ENCODE data around the gene CFAP53.
A peak's percentile ranks its signal among the peaks of the same experiment; 100 is the strongest.

Gene CFAP53

DNA sequence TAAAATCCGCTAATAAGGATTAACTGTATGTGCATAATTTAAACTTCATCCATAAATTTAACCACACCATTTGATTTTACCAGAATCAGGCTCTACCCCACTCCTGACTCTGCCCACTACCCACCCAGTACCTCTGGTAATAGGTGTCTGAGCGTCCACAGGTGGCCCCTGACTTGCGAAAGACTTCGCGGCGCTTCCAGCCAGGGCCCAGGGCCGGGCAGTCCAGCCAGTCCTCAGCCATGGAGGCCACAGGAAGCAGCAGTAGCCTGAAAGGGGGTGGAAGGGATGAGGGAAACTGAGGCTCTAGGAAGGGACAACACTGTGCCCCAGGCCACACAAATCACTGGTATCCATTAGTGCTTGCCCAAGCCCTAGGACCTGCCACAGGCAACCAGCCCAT, 13.5 kb upstream of the CFAP53 start:
- Histone ChIP-seq H3K4me1 (peaks cover 30 to 46% (median 35%) of the 10 kb centered on the region in 10 experiments), H3K9ac (peak overlapping the region; percentile 90 to 96 (median 93); a peak in 21 of 22 replicates), H3K27ac (peak overlapping the region in 10 of 11 experiments; percentile 85 to 94 (median 90); a peak in 12 of 22 replicates), H3K4me2 (peak overlapping the region; percentile 87 to 100 (median 97)), H4K20me1 (peaks cover 4 to 40% (median 19%) of the 10 kb centered on the region in 11 experiments; a peak in 16 of 22 replicates), H3K4me3 (peak overlapping the region; percentile 83 to 98 (median 90)), H3K36me3 (peaks cover 70 to 82% (median 77%) of the 10 kb centered on the region in 11 experiments), H3K9me3 (replicated peaks in 1 of 11) (no peaks in the 10 kb centered on the region), H3K27me3 (no peaks in the 10 kb centered on the region)
- TF ChIP-seq Cebpa-rat (IDR thresholded peaks at IDR 0.05), result no peak

DNA sequence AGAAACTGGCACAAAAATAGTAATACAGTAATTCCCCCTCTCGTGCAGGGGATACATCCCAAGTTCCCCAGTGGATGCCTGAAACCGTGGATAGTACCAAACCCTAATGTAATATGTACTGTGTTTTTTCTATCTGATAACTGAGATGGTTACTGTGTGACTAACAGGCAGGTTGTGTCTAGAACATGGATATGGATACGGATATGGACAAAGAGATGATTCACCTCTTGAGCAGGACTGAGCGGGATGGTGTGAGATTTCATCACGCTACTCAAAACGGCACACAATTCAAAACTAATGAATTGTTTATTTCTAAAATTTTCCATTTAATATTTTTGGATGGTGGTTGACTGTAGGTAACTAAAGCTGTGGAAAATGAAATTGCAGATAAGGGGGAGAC, 11.6 kb upstream of the CFAP53 start:
- H3K4me2 ChIP-seq, result no peak overlapping the region

DNA sequence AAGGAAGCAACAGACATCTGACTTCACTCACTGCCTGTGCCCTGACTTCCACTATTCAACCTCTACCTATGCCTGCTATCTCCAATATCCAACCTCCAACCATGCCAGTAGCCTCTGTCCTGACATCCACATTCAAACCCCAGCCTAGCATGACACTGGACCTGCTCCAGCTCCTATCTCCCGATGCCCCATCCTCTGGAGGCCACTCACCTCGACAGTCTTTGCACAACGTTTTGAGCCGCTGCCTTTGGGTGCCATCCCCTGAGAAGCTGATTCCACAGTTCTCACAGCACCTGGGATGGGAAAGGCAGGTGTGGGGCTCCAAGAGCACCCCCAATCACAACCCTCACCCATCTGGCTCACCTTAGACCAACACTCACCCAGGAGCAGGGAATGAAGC, 10.2 kb upstream of the CFAP53 start:
- Histone ChIP-seq H3K4me3 (no peak overlapping the region), H4K20me1 (peaks cover 4 to 62% (median 28%) of the 10 kb centered on the region in 11 experiments; a peak in 17 of 22 replicates), H3K4me1 (peaks cover 19 to 22% (median 21%) of the 10 kb centered on the region in 10 experiments), H3K27me3 (no peaks in the 10 kb centered on the region), H3K36me3 (peaks cover 77 to 86% (median 81%) of the 10 kb centered on the region in 11 experiments), H3K9ac (no peak overlapping the region), H3K27ac (no peak overlapping the region), H3K9me3 (replicated peaks in 1 of 11) (no peaks in the 10 kb centered on the region), H3K4me2 (no peak overlapping the region)
- TF ChIP-seq Cebpa-rat (IDR thresholded peaks at IDR 0.05), result no peak

More for the DNA sequence above, 11.6 kb upstream of the CFAP53 start:
- no peak overlapping the region for H3K27ac ChIP-seq
- no peak for TF ChIP-seq Cebpa-rat (IDR thresholded peaks at IDR 0.05)
- H3K9me3 ChIP-seq (replicated peaks in 1 of 11), result no peaks in the 10 kb centered on the region
- H3K4me1 ChIP-seq, result peaks cover 27 to 32% (median 30%) of the 10 kb centered on the region in 10 experiments
- peaks cover 70 to 82% (median 77%) of the 10 kb centered on the region in 11 experiments for H3K36me3 ChIP-seq
- H4K20me1 ChIP-seq, result peaks cover 4 to 53% (median 26%) of the 10 kb centered on the region in 11 experiments; a peak in 16 of 22 replicates
- H3K4me3 ChIP-seq, result no peak overlapping the region
- no peak overlapping the region for H3K9ac ChIP-seq
- H3K27me3 ChIP-seq, result no peaks in the 10 kb centered on the region

DNA sequence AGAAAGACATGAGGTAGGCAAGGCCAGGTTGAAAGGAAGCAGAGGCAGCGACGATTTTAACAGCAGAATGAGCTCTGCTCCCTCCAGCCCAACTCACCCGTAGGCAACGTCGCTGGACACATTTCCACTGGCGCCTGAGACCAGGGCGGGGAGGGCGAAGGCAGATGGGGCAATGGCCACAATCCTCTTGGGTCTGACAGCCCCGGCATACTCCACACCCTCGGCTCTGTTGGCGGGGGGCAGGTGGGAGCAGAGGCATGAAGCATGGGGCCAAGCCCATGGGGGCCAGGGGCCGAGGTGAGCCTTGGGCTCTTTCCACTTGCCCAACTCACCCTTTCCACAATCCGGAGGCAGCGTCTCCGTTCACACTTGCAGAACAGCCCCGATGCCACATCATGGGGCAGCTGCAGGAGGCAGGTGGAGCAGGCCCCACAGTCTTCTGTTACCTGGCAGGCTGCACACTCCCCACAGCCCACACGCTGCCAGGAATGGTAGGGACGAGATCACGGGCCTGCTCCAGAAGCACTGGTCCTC, 9.3 kb upstream of the CFAP53 start:
- Histone ChIP-seq H3K36me3 (peaks cover 86 to 95% (median 90%) of the 10 kb centered on the region in 11 experiments), H4K20me1 (peaks cover 4 to 68% (median 28%) of the 10 kb centered on the region in 11 experiments; a peak in 17 of 22 replicates), H3K27me3 (no peaks in the 10 kb centered on the region), H3K4me1 (peaks cover 18 to 21% (median 20%) of the 10 kb centered on the region in 10 experiments), H3K4me3 (no peak overlapping the region), H3K9ac (no peak overlapping the region), H3K27ac (no peak overlapping the region), H3K4me2 (no peak overlapping the region), H3K9me3 (replicated peaks in 1 of 11) (no peaks in the 10 kb centered on the region)
- TF ChIP-seq Cebpa-rat (IDR thresholded peaks at IDR 0.05), result no peak

DNA sequence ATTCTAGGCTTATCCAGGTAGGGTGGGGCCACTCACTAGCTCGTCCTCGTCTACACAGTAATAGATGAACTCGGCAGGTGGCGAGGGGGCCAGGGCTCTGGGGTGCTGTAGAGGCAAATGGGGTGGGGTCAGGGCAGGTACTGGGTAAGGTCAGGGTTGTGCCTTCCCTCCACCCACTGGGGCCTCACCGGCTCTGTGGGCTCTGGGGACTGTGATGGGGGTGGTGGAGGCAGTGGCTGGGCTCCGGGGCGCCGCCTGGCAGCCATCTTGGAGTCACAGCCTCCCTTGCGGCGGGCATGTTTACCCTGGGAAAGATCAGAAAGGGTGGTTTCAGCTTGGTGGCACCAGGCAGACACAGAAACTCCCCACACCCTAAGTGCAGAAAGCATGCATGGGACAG, 8.6 kb upstream of the CFAP53 start:
- H3K4me1 ChIP-seq, result peaks cover 12 to 15% (median 14%) of the 10 kb centered on the region in 10 experiments
- H3K36me3 ChIP-seq, result peaks cover 92 to 100% (median 95%) of the 10 kb centered on the region in 11 experiments
- H3K4me3 ChIP-seq, result no peak overlapping the region
- H4K20me1 ChIP-seq, result peaks cover 3 to 67% (median 29%) of the 10 kb centered on the region in 11 experiments; a peak in 19 of 22 replicates
- H3K27ac ChIP-seq, result no peak overlapping the region
- H3K27me3 ChIP-seq, result no peaks in the 10 kb centered on the region
- TF ChIP-seq Cebpa-rat (IDR thresholded peaks at IDR 0.05), result no peak
- H3K4me2 ChIP-seq, result no peak overlapping the region
- H3K9ac ChIP-seq, result no peak overlapping the region
- H3K9me3 ChIP-seq (replicated peaks in 1 of 11), result no peaks in the 10 kb centered on the region

DNA sequence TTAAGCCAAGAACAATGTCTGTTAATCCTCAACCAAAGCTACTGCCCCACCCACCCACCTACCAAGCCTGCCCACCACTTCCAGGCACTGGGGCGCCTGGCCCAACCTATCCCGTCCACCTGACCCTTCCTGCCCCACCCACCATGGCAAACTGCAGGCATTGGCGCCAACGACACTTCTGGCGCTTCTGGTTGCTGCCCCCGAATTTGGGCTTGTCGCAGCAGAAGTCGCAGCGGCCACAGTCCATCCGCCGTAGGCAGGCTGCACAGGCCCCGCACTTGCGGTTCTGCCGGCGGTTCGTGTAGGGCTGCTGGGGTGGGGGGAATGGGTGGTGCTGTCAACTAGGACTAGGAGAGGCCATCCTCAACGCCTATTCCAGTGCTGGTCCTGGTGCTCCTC, 7.7 kb upstream of the CFAP53 start:
- no peak for TF ChIP-seq Cebpa-rat (IDR thresholded peaks at IDR 0.05)
- peaks cover 95 to 100% (median 96%) of the 10 kb centered on the region in 11 experiments for H3K36me3 ChIP-seq

DNA sequence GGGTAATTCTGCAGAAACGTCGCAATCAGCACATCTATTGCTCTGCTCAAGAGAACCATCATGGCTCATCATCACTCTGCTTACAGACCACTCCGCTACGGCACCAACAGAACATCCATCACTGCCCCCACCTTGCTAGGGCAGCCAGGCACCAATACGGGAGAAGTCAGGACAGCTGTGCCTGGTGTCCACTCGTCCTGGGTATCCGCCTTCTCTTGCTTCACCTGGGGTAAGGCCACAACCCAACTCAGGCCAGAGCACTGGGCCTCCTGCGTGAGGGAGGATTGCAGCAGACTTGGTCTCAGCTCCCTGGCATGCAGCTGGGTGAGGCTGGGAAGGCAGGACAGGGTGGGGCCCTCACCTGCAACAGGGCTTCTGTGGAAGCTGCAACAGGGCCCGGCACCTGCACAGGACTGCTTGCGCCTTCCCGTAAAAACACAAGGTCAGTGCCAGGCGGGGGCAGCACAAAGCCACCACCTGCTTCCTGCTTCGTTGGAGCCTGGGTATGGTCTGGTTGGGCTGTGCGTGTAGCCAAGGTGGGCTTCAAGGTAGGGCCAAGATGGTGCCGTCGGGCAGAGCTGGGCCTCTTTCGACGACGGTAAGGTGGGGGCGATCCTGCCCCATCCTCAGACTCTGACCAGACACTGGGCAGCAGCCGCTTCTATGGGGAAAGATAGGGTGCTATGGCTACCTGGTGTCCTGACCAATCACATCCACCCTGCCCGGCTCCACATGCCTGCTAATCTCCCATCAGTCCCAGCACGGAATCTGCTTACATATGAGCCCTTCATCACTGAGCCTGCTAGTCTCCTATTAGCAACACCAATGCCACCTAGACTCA, 7.1 kb upstream of the CFAP53 start:
- Histone ChIP-seq H3K36me3 (peaks cover 93 to 97% (median 95%) of the 10 kb centered on the region in 11 experiments), H3K9me3 (replicated peaks in 1 of 11) (no peaks in the 10 kb centered on the region), H3K9ac (no peak overlapping the region), H3K27me3 (no peaks in the 10 kb centered on the region), H3K4me3 (no peak overlapping the region), H3K27ac (no peak overlapping the region), H3K4me2 (no peak overlapping the region), H4K20me1 (peaks cover 5 to 63% (median 21%) of the 10 kb centered on the region in 11 experiments; a peak in 15 of 22 replicates), H3K4me1 (peaks cover 0 to 7% (median 4%) of the 10 kb centered on the region in 10 experiments; a peak in 16 of 20 replicates)
- TF ChIP-seq Cebpa-rat (IDR thresholded peaks at IDR 0.05), result no peak

More for the DNA sequence above, 7.7 kb upstream of the CFAP53 start:
- peaks cover 3 to 6% (median 5%) of the 10 kb centered on the region in 10 experiments for H3K4me1 ChIP-seq
- H4K20me1 ChIP-seq, result peaks cover 5 to 64% (median 25%) of the 10 kb centered on the region in 11 experiments; a peak in 15 of 22 replicates
- no peak overlapping the region for H3K9ac ChIP-seq
- H3K9me3 ChIP-seq (replicated peaks in 1 of 11), result no peaks in the 10 kb centered on the region
- H3K27ac ChIP-seq, result no peak overlapping the region
- no peak overlapping the region for H3K4me3 ChIP-seq
- H3K27me3 ChIP-seq, result no peaks in the 10 kb centered on the region
- no peak overlapping the region for H3K4me2 ChIP-seq

DNA sequence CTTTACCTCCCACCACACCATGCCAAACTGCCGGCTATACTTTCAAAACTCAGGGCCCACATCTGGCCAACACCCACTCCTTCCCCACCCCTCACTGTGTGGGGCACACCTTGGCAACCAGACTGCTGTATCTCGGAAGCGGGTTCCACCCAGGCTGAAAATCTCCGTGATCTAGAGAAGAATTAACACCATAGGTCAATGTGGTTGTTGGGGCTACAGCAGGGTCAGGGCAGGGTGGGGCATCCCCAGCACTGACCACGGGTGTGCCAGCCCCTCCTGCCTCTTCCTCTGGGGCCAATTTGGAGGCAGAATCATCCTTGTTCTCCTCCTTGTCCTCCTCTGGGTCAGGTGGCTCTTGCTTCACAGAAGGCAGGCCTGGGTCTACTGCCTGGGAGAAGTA, 6.3 kb upstream of the CFAP53 start:
- H3K4me2 ChIP-seq, result no peak overlapping the region
- H3K36me3 ChIP-seq, result peaks cover 85 to 90% (median 88%) of the 10 kb centered on the region in 11 experiments
- H3K4me3 ChIP-seq, result no peak overlapping the region
- H4K20me1 ChIP-seq, result peaks cover 5 to 65% (median 18%) of the 10 kb centered on the region in 11 experiments; a peak in 16 of 22 replicates
- peaks cover 2 to 15% (median 12%) of the 10 kb centered on the region in 10 experiments for H3K4me1 ChIP-seq
- H3K27me3 ChIP-seq, result no peaks in the 10 kb centered on the region
- no peak overlapping the region for H3K27ac ChIP-seq
- H3K9ac ChIP-seq, result no peak overlapping the region
- H3K9me3 ChIP-seq (replicated peaks in 1 of 11), result no peaks in the 10 kb centered on the region
- no peak for TF ChIP-seq Cebpa-rat (IDR thresholded peaks at IDR 0.05)
